GM11168 (cell line): ENCODE measurements around the gene TACC2.
"Not testable (repeated sequence)": the region's sequence is repeated elsewhere in the genome, so short reads cannot be mapped to it uniquely, and the experiment has no call there.

ENCODE experiments used
- in situ Hi-C: fragments of 300-500 bp; cut with MboI; formaldehyde crosslinking; loops from one replicate; pipeline ENCODE4 v1.12.0; 2022; ENCODE audit warnings: low sequenced_read_pairs; ENCODE audit not compliant: unreplicated experiment

Gene TACC2

DNA sequence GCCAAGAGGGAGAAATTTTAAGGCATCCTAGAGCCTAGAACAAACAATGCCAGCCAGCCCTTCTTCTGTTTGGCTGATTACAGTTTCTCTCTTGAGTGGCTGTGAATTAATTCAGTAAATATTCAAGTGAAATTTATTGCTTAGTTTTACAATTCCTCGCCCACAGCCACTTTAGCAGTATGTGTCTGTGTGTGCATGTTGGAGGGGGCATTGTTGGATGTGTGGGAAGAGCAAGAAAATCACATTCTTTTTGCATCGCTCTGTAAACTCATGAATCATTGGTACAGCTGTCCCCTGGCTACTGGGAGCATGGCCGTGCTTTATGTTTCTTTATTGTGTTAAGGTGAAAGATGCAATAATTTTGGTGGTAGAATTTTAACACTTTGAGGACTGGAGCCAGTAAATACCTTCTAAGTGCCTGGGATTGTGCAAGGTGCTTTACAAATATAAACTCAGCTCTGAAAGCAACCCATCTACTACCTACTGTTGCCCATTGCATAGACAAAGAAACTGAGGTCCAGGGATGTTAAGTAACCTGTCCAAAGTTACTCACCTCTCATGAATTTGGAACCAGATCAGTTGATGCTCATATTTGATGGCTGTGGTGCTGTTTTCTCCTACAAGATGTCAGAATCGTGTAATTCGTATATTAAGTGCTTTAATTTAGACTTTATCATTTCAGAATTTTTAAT, 192.2 kb downstream of the TACC2 start:
- in situ Hi-C loops = no loop called here

DNA sequence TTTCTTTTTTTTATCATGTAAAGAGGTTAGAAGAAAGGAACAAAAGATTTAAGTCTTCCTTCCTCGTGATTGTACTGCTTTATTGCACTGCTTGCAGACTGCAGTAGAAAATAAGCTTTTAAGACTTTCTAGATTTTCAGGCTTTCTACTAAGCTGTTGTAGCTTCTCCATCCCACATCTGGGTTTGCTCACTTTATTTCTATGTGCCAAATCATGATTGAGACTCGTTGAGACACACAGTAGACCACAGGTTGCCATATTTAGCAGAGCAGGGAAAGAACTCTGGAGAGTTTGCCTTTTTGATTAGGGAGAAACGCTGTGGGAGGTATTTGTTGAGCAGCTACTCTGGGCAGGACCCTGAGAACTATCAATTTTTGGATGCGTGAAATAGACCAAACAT, 192.9 kb downstream of the TACC2 start:
- in situ Hi-C loops = no loop called here

GRCh38 chr10:122182308-122182707, 193.3 kb downstream of the TACC2 start:
- in situ Hi-C loops = no loop called here

- in situ Hi-C loops = no loop called here
These were observed 195.3 kb downstream of the TACC2 start for GRCh38 chr10:122184254-122184653.

DNA sequence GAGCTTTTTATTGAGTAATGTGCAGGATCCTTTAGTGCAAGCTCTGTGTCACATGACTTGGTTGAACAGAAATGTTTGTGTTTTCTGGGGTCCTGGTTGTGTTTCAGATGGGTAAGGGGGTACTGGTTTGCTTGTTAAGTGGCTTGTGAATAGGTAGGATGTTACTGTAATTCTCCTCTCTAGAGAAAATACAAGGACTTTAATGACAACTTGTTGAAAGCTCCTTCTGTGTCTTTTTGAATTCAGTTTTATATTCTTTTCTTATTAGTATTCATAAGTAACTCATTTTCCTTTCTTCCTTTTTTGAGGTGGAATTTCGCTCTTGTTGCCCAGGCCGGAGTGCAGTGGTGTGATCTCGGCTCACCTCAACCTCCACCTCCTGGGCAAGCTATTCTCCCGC, 196.7 kb downstream of the TACC2 start:
- in situ Hi-C loops = no loop called here

DNA sequence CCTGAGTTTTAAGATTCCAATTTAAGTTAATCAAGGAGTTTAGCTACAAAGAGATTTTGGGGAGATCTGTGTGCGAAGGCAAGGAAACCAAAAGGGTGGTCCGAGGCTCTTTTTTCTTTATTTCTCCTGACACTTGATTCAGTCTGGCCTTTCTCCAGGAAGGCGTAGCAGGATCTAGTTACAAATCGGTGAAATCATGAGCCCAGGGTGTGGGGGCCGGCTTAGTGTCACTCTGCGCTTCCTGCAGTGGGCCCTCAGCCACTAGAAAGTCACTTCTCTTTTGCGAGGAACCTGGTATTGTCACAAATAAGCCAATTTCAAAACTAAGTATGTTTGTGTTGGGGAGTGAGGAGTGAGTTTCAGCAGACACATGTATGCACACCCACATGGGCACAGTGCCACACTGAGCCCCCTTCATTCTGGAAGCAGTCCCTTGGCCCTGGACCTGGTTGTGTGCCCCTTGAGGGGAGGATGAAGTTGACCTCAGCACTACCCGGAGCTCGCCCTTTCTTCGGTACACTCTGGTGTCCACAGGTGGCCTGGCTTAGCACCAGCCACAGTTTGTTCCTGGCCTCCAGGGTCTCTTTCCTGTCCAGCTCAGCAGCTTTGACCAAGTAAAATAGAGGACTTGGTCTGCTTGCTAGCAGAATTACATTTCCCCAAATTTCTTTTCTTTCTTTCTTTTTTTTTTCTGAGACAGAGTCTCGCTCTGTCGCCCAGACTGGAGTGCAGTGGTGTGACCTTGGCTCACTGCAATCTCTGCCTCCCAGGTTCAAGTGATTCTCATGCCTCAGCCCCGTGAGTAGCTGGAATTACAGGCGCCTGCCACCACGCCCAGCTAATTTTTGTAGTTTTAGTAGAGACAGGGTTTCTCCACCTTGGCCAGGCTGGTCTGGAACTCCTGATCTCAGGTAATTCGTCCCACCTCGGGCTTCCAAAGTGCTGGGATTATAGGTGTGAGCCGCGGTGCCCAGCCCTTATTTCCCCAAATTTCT, 198.2 kb downstream of the TACC2 start:
- in situ Hi-C loops = no loop called here

DNA sequence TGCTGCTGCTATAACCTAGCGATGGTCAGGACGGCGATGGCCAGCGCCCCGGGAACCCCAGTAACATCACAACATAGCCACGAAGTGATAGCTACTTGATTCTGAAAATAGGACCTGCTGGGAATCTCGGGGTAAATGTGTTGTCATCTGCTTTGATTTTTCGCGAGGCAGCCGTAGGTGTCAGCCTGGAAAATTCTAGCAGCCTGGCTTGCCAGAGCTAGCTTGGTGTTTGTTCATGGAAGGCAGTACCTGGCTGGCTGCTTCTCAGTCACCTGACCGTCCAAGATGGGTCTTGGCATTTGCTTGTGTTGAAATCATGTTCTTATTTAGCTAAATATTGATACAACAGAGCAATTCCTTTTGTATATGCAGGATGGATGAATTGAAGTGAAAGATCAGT, 199.7 kb downstream of the TACC2 start:
- in situ Hi-C loops = no loop called here

DNA sequence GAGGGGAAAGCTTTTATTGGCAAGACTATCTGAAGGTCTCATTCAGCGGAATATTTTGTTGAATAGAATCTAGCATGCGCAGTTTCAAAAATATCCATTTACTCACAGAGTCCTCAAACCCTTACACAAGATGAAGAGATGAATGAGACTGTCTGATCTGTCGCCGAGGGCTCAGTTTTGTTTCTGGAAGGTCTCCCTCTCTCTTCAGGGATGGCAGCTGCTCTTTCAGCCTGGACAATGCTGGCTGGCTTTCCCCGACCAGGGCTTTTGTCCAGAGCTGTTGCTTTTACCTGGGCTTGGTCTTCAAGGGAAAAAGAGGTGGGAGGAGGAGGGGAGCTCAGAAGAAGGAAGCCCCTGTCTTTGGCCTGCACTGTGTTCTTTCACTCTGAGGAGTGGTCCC, 200.2 kb downstream of the TACC2 start:
- in situ Hi-C loops = no loop called here

- in situ Hi-C loops = no loop called here
These were observed 201.4 kb downstream of the TACC2 start for GRCh38 chr10:122190176-122190943.

DNA sequence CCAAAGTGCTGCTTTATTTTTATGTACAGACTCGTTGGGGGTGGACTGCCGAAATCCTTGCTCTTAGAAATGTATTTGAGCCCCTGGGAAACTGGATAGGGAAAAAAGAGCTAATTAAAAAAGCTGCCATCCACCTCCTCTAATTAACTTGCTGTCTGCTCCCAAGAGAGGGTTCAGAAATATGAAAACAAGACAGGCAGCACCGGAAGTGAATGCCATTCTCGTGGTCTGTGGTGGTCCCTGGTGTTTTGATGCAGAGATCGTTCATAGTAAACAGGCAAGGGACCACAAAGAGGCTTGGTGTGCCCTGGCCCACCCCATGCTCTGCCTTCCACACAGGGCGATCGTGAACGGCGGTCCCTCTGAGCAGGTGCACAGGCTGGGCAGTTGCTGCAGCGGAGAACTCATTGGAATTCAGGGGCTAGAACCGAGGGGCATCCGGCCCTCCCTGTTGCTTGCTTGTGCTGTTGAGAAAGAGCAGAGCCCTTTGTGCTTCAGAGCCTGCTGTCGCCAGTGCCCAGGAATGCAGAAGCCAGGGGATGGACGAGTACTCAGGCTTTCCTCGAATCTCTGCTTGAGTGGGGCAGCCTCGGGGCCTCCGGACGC, 203.1 kb downstream of the TACC2 start:
- in situ Hi-C loops = no loop called here

DNA sequence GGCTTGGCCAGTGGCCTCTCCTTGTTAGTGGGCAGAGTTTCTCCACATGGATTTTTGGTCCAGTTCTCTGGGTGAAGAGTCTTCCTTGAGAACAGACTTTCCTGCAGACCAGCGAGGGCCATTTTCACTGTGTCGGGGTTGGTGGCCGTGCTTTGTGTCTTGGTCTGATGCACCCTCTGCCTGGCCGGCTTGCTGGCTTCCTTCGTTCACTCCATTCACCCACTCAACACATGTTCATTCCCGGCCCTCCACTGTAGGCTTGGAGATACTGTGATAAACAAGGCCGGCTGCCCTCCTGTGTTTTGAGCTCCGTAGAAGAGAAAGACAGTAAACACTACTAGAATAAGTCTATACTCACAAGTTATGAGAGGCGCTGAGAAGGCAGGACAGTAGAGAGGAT, 205.3 kb downstream of the TACC2 start:
- in situ Hi-C loops = no loop called here

- in situ Hi-C loops = no loop called here
These were observed 207.3 kb downstream of the TACC2 start for GRCh38 chr10:122196218-122196617.

DNA sequence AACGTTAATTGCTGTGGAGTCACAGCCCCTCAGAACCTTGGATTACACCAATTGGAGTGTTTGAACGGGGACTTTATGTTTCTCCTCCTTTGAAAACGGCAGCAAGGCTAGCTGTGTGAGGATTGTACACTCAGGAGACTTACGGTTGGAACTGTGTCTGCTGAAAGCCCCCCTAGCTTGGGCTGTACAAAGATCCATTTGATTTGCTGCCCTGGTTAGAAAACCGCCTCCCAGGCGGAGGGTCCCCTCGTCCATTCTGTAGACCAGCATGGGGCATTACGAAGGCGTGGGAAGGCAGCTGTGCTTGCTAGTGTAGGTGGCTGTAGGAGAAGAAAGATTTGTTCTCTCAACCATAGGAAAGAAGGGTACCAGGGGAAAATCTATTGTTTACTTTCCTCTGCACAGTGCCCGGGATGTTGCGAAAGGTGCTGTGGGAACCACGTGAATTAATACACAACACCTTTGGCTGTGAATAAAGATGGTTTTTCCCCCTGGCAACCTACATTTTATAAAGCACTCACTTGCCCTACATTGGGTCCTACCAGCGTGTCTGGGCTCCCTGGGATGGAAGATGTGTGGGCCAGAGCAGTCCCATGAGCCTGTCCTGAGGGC, 208.8 kb downstream of the TACC2 start:
- in situ Hi-C loops = no loop called here

GRCh38 chr10:122198631-122199030, 209.7 kb downstream of the TACC2 start:
- in situ Hi-C loops = no loop called here

DNA sequence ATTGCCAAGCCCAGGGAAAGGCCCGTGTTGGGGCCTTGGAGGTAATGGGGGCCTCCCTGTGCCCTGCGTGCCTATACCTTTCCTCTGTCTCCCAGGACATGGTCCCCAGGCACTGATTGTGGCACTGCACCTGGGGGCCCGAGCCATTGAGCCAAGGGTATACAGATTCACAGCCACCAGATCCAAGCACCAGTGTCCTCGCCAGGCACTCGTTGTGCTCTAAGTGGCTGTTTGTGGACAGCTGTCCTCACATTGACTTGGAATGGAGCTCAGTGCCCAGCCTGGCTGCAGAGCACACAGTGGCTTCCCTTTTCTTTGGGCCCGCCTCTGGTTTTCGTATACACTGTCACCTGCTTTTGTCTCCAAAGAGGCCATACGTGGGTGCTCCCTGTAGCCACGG, 210.1 kb downstream of the TACC2 start:
- in situ Hi-C loops = no loop called here

DNA sequence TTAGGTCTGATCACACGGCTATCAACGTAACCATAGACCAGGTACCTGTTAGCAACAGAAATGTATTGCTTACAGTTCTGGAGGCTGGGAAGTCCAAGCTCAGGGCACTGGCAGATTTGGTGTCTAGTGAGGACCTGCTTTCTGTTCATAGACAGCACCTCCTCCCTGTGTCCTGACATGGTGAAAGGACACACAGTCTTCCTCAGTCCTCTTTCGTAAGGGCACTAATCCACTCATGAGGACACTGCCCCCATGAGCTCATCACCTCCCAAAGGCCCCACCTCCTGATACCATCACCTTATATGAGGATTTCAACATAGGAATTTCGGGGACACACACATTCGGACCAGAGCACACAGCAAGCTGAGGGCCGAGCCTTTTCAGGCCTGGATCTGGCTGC, 210.7 kb downstream of the TACC2 start:
- in situ Hi-C loops = no loop called here

GRCh38 chr10:122201401-122201800, 212.4 kb downstream of the TACC2 start:
- in situ Hi-C loops = no loop called here

GRCh38 chr10:122203180-122203579, 214.2 kb downstream of the TACC2 start:
- in situ Hi-C loops = not testable (repeated sequence)

- in situ Hi-C loops = no loop called here
These were observed 215.9 kb downstream of the TACC2 start for GRCh38 chr10:122204691-122205489.
